Endothelial cell of umbilical vein (primary cell): ENCODE measurements around the gene ACE. TPM values are rescaled to one million over a fixed set of nuclear protein-coding genes. Genes with fewer than 3 reads are reported as not detected.

Experiments used
- BruUV-seq: library from RNA; stranded (reverse); fragments of 400-500 nt; replicated peaks from 2 replicates; lab custom pipeline; 2021; lab: Mats Ljungman, UMichigan
- CTCF ChIA-PET: fragments of 300-600, 350-600 bp; sonication (Branson Sonifier 250); formaldehyde crosslinking; loops from one replicate; lab custom pipeline; 2021; ENCODE audit warnings: antibody characterized with exemption, inconsistent platforms; lab: Charles Lee
- POLR2A ChIA-PET: fragments of 300-600, 350-600 bp; sonication (Branson Sonifier 250); formaldehyde crosslinking; loops from one replicate; lab custom pipeline; 2021; ENCODE audit warnings: antibody characterized with exemption, inconsistent platforms; lab: Charles Lee
- DNase-seq: peaks from one replicate; pipeline ENCODE4 v3.0.0-alpha.2; 2011; ENCODE audit warnings: low read depth, low spot score
- FAIRE-seq: peaks from 2 replicates; lab custom pipeline; 2011; peaks lifted over from hg19 to GRCh38; lab: Jason Lieb, UNC
- H2AFZ ChIP-seq: 2 replicates; pipeline ENCODE4 v1.6.0; 2012; ENCODE audit warnings: low read depth, low read length, control low read depth, inconsistent platforms
- H3K27ac ChIP-seq: 2 replicates; pipeline ENCODE4 v1.5.1; 2011; ENCODE audit warnings: low read depth, mild to moderate bottlenecking, control low read depth, low read length, moderate library complexity; ENCODE audit not compliant: insufficient read depth
- H3K27me3 ChIP-seq, 2 experiments: 2 replicates each; pipeline versions ENCODE4 v1.6.0 to v1.6.1; 2011; ENCODE audit warnings: low read length in 2 of 2, mixed read lengths in 1 of 2; ENCODE audit not compliant: control insufficient read depth in 2 of 2, insufficient read depth in 2 of 2
- H3K36me3 ChIP-seq, 2 experiments: 2 replicates in 1 of 2; 3 replicates in 1 of 2; pipeline ENCODE4 v1.5.1; 2011; ENCODE audit warnings: low read length in 2 of 2, mild to moderate bottlenecking in 1 of 2, moderate library complexity in 1 of 2; ENCODE audit not compliant: control insufficient read depth in 2 of 2, insufficient read depth in 2 of 2; ENCODE audit errors: extremely low read depth in 1 of 2
- H3K4me1 ChIP-seq: 3 replicates; pipeline ENCODE4 v1.5.1; 2011; ENCODE audit warnings: mild to moderate bottlenecking, low read length; ENCODE audit not compliant: control insufficient read depth, insufficient read depth; ENCODE audit errors: extremely low read depth
- H3K4me2 ChIP-seq: 2 replicates; pipeline ENCODE4 v1.6.1; 2011; ENCODE audit warnings: low read length, control low read depth, mixed read lengths; ENCODE audit not compliant: insufficient read depth
- H3K4me3 ChIP-seq, 3 experiments: fragments of 200-600 bp in 1 of 3; sonication (generic), shearing (Covaris generic) in 1 of 3; replicated peaks in 1 of 3; 2 replicates each; pipeline ENCODE4 v1.5.1; 2011 to 2016; ENCODE audit warnings: control low read depth in 3 of 3, low read length in 3 of 3, mild to moderate bottlenecking in 2 of 3, inconsistent platforms in 1 of 3, low read depth in 1 of 3, moderate library complexity in 1 of 3; ENCODE audit not compliant: insufficient read depth in 1 of 3
- H3K79me2 ChIP-seq: 2 replicates; pipeline ENCODE4 v1.6.0; 2012; ENCODE audit warnings: low read length, inconsistent platforms; ENCODE audit not compliant: control insufficient read depth, insufficient read depth
- H3K9ac ChIP-seq: replicated peaks from 2 replicates; pipeline ENCODE3; 2011; ENCODE audit warnings: low read length, control low read depth; ENCODE audit not compliant: insufficient read depth; ENCODE audit errors: extremely low read depth
- H3K9me1 ChIP-seq: replicated peaks from 3 replicates; pipeline ENCODE4 v1.6.0; 2011; ENCODE audit warnings: mild to moderate bottlenecking, low read length; ENCODE audit not compliant: control insufficient read depth, insufficient read depth; ENCODE audit errors: extremely low read depth
- H3K9me3 ChIP-seq: replicated peaks from 2 replicates; pipeline ENCODE4 v1.5.1; 2012; ENCODE audit warnings: low read length, inconsistent platforms; ENCODE audit not compliant: control insufficient read depth, insufficient read depth
- H4K20me1 ChIP-seq: replicated peaks from 2 replicates; pipeline ENCODE3; 2011; ENCODE audit warnings: mild to moderate bottlenecking, low read length; ENCODE audit not compliant: control insufficient read depth, insufficient read depth; ENCODE audit errors: extremely low read depth
- EZH2 ChIP-seq: IDR thresholded peaks from 2 replicates; pipeline ENCODE4 v1.6.1; 2012; ENCODE audit warnings: borderline replicate concordance, low read depth, mild to moderate bottlenecking, moderate library complexity, low read length, inconsistent platforms; ENCODE audit not compliant: severe bottlenecking
- FOS ChIP-seq: IDR thresholded peaks from 2 replicates; pipeline ENCODE4 v1.6.1; 2011; ENCODE audit warnings: mild to moderate bottlenecking, low read length, moderate library complexity, borderline replicate concordance; ENCODE audit not compliant: insufficient read depth
- JUN ChIP-seq: IDR thresholded peaks from 2 replicates; pipeline ENCODE4 v1.6.1; 2011; ENCODE audit warnings: borderline replicate concordance, low read depth; ENCODE audit not compliant: insufficient read length, insufficient read depth
- MYC ChIP-seq: IDR thresholded peaks from one replicate; pipeline ENCODE4 v1.6.1; 2011; ENCODE audit warnings: mild to moderate bottlenecking, low read depth, low read length
- POLR2A ChIP-seq: IDR thresholded peaks from 2 replicates; pipeline ENCODE4 v1.6.1; 2012; ENCODE audit warnings: low read depth, mild to moderate bottlenecking, control low read depth, low read length
- POLR2AphosphoS5 ChIP-seq: IDR thresholded peaks from 2 replicates; pipeline ENCODE4 v1.6.1; 2012; ENCODE audit warnings: low read depth, mild to moderate bottlenecking, control low read depth, low read length, moderate library complexity; ENCODE audit not compliant: insufficient read depth
- dilution Hi-C: fragments of 300-500 bp; cut with MboI; formaldehyde crosslinking; loops from one replicate; pipeline ENCODE4 v1.15.0; 2019; ENCODE audit warnings: low sequenced_read_pairs; ENCODE audit not compliant: extremely low pct_ligation_motif_present
- intact Hi-C: fragments of 100-400 bp; cut with micrococcal nuclease; formaldehyde crosslinking; loops from one replicate; pipeline ENCODE4 v1.10.0; 2022
- polyA plus RNA-seq, 4 experiments: library from polyadenylated mRNA; depleted of rRNA in 3 of 4; stranded (reverse) in 3 of 4; unstranded in 1 of 4; fragments of >200 nt; gene quantifications; 2 replicates each; pipeline versions ENCODE4 v1.2.1 to v1.2.3, GENCODE V29; 2011 to 2012; ENCODE audit warnings: missing spikeins in 1 of 4
- total RNA-seq: library from RNA; stranded (reverse); gene quantifications from 2 replicates; pipeline ENCODE4 v1.2.3, GENCODE V29; 2021
- TF ChIP-seq, protein P1 (sequence below), 2 donors: IDR thresholded peaks; 1 replicate in 1 of 2; 2 replicates in 1 of 2; pipeline ENCODE4 v1.5.1; 2011; ENCODE audit warnings: low read length in 2 of 2, mild to moderate bottlenecking in 2 of 2, moderate library complexity in 2 of 2, control low read depth in 1 of 2, inconsistent platforms in 1 of 2, low read depth in 1 of 2; ENCODE audit not compliant: insufficient read depth in 1 of 2; ENCODE audit errors: extremely low read depth in 1 of 2
- TF ChIP-seq, protein P2 (sequence below): IDR thresholded peaks from 2 replicates; pipeline ENCODE4 v1.6.1; 2011; ENCODE audit not compliant: insufficient read depth, insufficient read length

Gene ACE
- total and polyA plus RNA-seq, 2 donors (not counting 3 experiments of a cell fraction or from before 2014, with no cell fraction given), result 63.4 to 207 TPM

DNA sequence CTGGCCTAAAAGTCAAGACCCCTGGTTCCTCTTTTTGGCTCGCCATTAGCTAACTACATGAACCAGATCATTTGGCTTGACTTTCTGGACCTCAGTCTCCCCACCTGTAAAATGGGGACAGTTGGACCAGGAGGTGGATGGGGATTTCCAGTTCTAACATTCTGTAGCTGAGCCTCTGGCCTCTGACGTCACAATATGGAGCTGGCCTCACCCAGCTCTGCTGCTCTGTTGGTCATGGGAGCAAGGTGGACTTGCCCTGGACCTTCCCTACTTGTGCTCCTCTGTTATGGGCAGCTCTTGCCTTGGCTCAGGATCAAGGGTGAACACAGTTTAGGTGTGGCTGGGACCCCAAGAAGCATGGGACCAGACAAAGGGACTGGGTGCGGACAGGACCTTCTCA is 29.8 kb downstream of the ACE start:
- Histone ChIP-seq H3K27me3 (peaks cover 0 to 13% of the 10 kb centered on the region in 2 experiments), H3K9me1 (no peaks in the 10 kb centered on the region), H2AFZ (no peak overlapping the region), H3K27ac (no peak overlapping the region), H4K20me1 (no peaks in the 10 kb centered on the region), H3K9ac (no peak overlapping the region), H3K4me2 (no peak overlapping the region), H3K79me2 (no peaks in the 10 kb centered on the region), H3K9me3 (no peaks in the 10 kb centered on the region), H3K4me1 (no peaks in the 10 kb centered on the region), H3K36me3 (no peaks in the 10 kb centered on the region), H3K4me3 (no peak overlapping the region)
- DNase-seq (no peak), FAIRE-seq (no peak)
- dilution Hi-C loops, result no loop called here
- ChIA-PET CTCF (interaction anchor here (1.3 kb wide), 1 partner anchor 16 kb away, joined by 4 read pairs; the partner anchor contains the start of gene KCNH6), POLR2A (no interaction called here)
- TF ChIP-seq POLR2AphosphoS5, result no peak
- no peak for TF ChIP-seq MYC
- TF ChIP-seq, protein P1, sequence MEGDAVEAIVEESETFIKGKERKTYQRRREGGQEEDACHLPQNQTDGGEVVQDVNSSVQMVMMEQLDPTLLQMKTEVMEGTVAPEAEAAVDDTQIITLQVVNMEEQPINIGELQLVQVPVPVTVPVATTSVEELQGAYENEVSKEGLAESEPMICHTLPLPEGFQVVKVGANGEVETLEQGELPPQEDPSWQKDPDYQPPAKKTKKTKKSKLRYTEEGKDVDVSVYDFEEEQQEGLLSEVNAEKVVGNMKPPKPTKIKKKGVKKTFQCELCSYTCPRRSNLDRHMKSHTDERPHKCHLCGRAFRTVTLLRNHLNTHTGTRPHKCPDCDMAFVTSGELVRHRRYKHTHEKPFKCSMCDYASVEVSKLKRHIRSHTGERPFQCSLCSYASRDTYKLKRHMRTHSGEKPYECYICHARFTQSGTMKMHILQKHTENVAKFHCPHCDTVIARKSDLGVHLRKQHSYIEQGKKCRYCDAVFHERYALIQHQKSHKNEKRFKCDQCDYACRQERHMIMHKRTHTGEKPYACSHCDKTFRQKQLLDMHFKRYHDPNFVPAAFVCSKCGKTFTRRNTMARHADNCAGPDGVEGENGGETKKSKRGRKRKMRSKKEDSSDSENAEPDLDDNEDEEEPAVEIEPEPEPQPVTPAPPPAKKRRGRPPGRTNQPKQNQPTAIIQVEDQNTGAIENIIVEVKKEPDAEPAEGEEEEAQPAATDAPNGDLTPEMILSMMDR (IDR thresholded peaks at IDR 0.05; ENCODE audit: extremely low read depth in 1 of 2, insufficient read depth in 1 of 2, low read depth in 1 of 2, low read length in 2 of 2), result no peak
- no peak for TF ChIP-seq JUN
- TF ChIP-seq, protein P2, sequence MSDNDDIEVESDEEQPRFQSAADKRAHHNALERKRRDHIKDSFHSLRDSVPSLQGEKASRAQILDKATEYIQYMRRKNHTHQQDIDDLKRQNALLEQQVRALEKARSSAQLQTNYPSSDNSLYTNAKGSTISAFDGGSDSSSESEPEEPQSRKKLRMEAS, result no peak
- TF ChIP-seq POLR2A, result no peak
- no peak for TF ChIP-seq EZH2
- no peak for TF ChIP-seq FOS
- no TSS peak for BruUV-seq
- intact Hi-C loops, result no loop called here
